Retinal pigment epithelial cell (primary cell): Measurements from ENCODE around the gene SYT17.
"Not testable (repeated sequence)": the region's sequence is repeated elsewhere in the genome, so short reads cannot be mapped to it uniquely, and the experiment has no call there.

Source experiments
- DNase-seq: peaks from one replicate; pipeline ENCODE4 v3.0.0-alpha.2; 2010; ENCODE audit warnings: low read depth
- H3K4me3 ChIP-seq: 2 replicates; pipeline ENCODE4 v1.5.1; 2011; ENCODE audit warnings: mild to moderate bottlenecking, low read length, control low read depth, moderate library complexity
- CTCF ChIP-seq: conservative IDR thresholded peaks from 2 replicates; pipeline ENCODE4 v1.5.1; 2011; ENCODE audit warnings: low read depth, low read length, control low read depth, inconsistent platforms

Gene SYT17

DNA sequence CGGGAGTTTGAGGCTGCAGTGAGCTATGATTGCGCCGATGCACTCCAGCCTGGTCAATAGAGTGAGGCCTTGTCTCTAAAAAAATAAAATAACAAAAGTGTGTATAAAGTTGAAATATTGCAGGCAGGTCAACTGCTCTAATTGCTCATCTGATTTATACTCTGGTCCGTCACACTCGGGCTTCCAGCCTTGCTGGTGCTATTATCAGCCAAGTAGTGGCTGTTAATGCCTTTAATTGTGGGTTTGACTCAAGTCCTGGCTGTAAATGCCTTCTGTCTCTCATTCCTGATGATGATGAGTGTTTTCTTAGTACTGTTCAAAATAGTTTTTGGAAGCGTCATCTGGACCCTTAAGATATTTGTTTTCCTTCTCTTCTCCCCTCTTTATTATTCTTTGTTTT, 18.4 kb downstream of the SYT17 start:
- no peak for TF ChIP-seq CTCF
- no peak for DNase-seq
- no peak overlapping the region for H3K4me3 ChIP-seq

DNA sequence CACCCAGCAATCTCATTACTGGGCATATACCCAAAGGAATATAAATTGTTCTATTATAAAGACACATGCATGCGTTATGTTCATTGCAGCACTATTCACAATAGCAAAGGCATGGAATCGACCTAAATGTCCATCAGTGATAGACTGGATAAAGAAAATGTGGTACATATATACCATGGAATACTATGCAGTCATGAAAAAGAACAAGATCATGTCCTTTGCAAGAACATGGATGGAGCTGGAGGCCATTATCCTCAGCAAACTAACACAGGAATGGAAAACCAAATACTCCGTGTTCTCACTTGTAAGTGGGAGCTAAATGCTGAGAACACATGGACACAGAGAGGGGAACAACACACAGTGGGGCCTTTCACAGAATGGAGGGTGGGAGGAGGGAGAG, 19.9 kb downstream of the SYT17 start:
- H3K4me3 ChIP-seq, DNase-seq: not testable (repeated sequence)

- no peak for TF ChIP-seq CTCF
- no peak for DNase-seq
- no peak overlapping the region for H3K4me3 ChIP-seq
Measured at GRCh38 chr16:19188406-19188805, 20.4 kb downstream of the SYT17 start.

DNA sequence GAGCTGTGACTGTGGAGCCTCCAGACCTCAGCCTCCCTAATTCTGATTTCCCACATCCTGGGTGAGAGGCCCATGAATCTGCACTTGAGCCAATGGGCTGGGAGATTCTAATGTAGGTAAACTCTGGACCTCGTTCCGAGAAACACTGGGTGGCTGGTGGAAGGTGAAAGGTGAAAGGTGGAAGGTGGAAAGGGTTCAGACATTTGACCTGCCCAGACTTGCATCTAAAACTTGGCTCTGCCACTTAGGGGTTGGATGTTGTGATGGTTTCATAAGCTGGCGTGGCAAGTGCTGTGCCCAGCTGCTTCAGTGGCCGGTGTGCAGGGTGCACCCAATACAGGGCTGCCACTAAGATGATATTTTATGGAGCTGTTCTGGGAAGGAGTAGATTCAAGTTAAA, 24.8 kb downstream of the SYT17 start:
- TF ChIP-seq CTCF: no peak
- H3K4me3 ChIP-seq: no peak overlapping the region
- DNase-seq: no peak

- no peak for DNase-seq
- no peak for TF ChIP-seq CTCF
- H3K4me3 ChIP-seq: no peak overlapping the region
Measured at GRCh38 chr16:19196871-19197270, 28.8 kb downstream of the SYT17 start.

DNA sequence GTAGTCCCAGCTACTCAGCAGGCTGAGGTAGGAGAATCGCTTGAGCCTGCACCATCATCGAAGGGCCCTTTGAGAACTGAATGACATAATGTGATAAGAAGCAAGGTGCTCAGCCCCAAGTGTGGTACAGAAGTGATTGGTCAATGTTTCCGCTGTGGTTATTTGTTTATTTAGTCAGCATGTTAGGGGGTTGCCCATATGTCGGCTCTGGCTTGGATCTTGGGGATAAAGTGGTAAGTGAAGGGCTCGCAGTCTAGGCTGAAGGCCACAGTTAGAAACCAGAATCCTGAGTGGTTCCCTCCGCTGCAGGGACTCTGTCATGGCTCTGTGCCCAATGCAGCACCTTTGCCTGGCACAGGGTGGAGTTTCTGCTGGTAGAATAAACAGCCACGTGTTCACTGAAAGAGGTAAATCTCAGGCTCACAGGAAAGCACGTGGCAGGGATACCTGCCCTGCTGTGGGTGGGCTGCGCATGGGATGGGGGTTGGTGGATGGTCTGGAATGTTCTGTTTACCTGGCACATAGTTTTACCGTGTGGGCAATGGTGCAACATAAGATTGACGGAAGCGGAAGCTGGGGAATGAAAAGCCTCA, 35.4 kb downstream of the SYT17 start:
- H3K4me3 ChIP-seq: no peak overlapping the region
- no peak for TF ChIP-seq CTCF
- DNase-seq: no peak

DNA sequence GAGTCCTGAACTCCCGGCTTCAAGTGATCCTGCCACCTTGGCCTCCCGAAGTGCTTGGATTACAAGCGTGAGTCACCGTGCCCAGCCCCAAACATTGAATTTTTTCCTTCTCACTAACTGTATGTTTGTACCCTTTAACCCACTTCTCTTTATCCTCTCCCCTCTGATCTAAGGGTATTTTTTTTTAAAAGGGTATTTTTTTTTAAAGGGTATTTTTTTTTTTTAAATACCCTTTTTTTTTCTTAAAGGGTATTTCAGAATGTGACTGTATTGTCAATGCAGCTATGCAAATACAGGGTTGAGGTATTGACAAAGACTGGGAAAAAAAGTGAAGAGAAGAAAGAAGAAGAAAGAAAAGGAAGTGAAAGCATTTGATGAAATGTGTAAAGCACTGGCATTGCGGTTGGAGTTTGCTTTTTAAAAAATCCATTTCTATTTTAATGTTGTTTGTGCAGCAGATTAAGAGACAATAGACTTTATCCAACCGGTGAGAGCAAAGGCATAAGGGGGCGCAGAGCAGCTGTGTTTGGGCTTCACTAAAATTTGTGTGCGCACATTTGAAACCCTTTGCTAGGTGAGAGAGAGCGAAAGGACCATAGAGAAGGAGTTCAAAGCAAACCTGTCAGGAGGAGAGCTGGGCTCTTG, 42.4 kb downstream of the SYT17 start:
- DNase-seq: no peak
- no peak overlapping the region for H3K4me3 ChIP-seq
- TF ChIP-seq CTCF: no peak
